ENCODE data around the gene FUBP3. TPM values are rescaled to one million over a fixed set of nuclear protein-coding genes. Genes with fewer than 3 reads are reported as not detected.

FUBP3 gene
- total and polyA plus RNA-seq, 8 donors, result 17.0 to 27.8 (median 23.6) TPM

GRCh38 chr9:130608554-130609134 lies 29.3 kb downstream of the FUBP3 start:
- Histone ChIP-seq H3K9me3 (no peaks in the 10 kb centered on the region), H3K27me3 (no peaks in the 10 kb centered on the region), H3K27ac (no peak overlapping the region), H3K4me1 (no peaks in the 10 kb centered on the region), H3K36me3 (peaks cover 0 to 9% (median 0%) of the 10 kb centered on the region in 3 donors), H3K4me3 (no peak overlapping the region)
- ATAC-seq, result no peak
- no peak for FAIRE-seq
- 53 to 57% methylated on average over 6 of the region's 6 CpGs for WGBS, 2 donors
- no peak for DNase-seq
- TF ChIP-seq, protein P1, sequence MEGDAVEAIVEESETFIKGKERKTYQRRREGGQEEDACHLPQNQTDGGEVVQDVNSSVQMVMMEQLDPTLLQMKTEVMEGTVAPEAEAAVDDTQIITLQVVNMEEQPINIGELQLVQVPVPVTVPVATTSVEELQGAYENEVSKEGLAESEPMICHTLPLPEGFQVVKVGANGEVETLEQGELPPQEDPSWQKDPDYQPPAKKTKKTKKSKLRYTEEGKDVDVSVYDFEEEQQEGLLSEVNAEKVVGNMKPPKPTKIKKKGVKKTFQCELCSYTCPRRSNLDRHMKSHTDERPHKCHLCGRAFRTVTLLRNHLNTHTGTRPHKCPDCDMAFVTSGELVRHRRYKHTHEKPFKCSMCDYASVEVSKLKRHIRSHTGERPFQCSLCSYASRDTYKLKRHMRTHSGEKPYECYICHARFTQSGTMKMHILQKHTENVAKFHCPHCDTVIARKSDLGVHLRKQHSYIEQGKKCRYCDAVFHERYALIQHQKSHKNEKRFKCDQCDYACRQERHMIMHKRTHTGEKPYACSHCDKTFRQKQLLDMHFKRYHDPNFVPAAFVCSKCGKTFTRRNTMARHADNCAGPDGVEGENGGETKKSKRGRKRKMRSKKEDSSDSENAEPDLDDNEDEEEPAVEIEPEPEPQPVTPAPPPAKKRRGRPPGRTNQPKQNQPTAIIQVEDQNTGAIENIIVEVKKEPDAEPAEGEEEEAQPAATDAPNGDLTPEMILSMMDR (IDR thresholded peaks at IDR 0.05), result no peak
- intact Hi-C loops (cut with DNase I), result no loop called here

DNA sequence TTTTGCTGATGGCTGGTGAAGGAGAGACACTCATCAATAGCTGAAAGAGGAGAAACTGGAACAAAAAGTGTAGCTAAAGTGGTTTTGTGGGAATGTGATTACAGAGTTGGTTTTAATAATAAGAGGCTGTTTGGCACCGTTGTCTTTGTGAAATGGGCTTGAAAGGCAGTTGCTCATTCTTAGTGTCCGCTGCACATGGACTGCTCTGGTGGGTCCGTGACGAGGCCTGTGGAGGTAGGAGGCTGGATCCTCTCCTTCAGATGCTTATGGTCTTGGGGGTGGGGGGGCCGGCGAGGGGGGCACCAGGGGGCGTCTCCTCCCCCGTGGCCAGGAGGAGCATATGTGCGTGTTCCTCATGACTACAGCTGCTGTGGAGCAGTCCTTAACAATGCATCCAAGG lies 29.8 kb downstream of the FUBP3 start:
- WGBS, 2 donors, result 79 to 84% methylated on average over 9 of the region's 9 CpGs
- H3K4me3 ChIP-seq, result no peak overlapping the region
- TF ChIP-seq, protein P1 (IDR thresholded peaks at IDR 0.05), result no peak
- H3K36me3 ChIP-seq, result peaks cover 0 to 9% (median 5%) of the 10 kb centered on the region in 3 donors
- intact Hi-C loops (cut with DNase I), result no loop called here
- no peaks in the 10 kb centered on the region for H3K27me3 ChIP-seq
- ATAC-seq (no peak), FAIRE-seq (no peak), DNase-seq (no peak)
- H3K4me1 ChIP-seq, result no peaks in the 10 kb centered on the region
- H3K27ac ChIP-seq, result no peak overlapping the region
- no peaks in the 10 kb centered on the region for H3K9me3 ChIP-seq

GRCh38 chr9:130610862-130611707 lies 31.7 kb downstream of the FUBP3 start:
- FAIRE-seq (no peak), DNase-seq (no peak), ATAC-seq (no peak)
- Histone ChIP-seq H3K4me1 (no peaks in the 10 kb centered on the region), H3K27ac (no peak overlapping the region), H3K9me3 (no peaks in the 10 kb centered on the region), H3K4me3 (no peak overlapping the region), H3K27me3 (no peaks in the 10 kb centered on the region), H3K36me3 (peaks cover 0 to 24% (median 10%) of the 10 kb centered on the region in 3 donors)
- TF ChIP-seq, protein P1 (IDR thresholded peaks at IDR 0.05), result no peak
- 77 to 79% methylated on average over 8 of the region's 8 CpGs for WGBS, 2 donors
- intact Hi-C loops (cut with DNase I), result no loop called here

GRCh38 chr9:130616451-130616850 lies 37.1 kb downstream of the FUBP3 start:
- H3K36me3 ChIP-seq, result peaks cover 0 to 69% (median 29%) of the 10 kb centered on the region in 3 donors
- intact Hi-C loops (cut with DNase I), result no loop called here
- no peak for DNase-seq
- no peak for ATAC-seq
- H3K27me3 ChIP-seq, result no peaks in the 10 kb centered on the region
- H3K9me3 ChIP-seq, result no peaks in the 10 kb centered on the region
- 82 to 84% methylated on average over 10 of the region's 10 CpGs for WGBS, 2 donors
- H3K4me1 ChIP-seq, result no peaks in the 10 kb centered on the region
- no peak overlapping the region for H3K4me3 ChIP-seq
- TF ChIP-seq, protein P1 (IDR thresholded peaks at IDR 0.05), result no peak
- no peak overlapping the region for H3K27ac ChIP-seq
- no peak for FAIRE-seq

- 76 to 78% methylated on average over 10 of the region's 10 CpGs for WGBS, 2 donors
- no peaks in the 10 kb centered on the region for H3K4me1 ChIP-seq
- peaks cover 0 to 82% (median 48%) of the 10 kb centered on the region in 3 donors for H3K36me3 ChIP-seq
- DNase-seq (no peak), ATAC-seq (no peak), FAIRE-seq (no peak)
- H3K9me3 ChIP-seq, result no peaks in the 10 kb centered on the region
- no peak overlapping the region for H3K27ac ChIP-seq
- intact Hi-C loops (cut with DNase I), result no loop called here
- TF ChIP-seq, protein P1 (IDR thresholded peaks at IDR 0.05), result no peak
- H3K27me3 ChIP-seq, result no peaks in the 10 kb centered on the region
- no peak overlapping the region for H3K4me3 ChIP-seq
Observed at GRCh38 chr9:130623466-130623865, 44.1 kb downstream of the FUBP3 start.

Measured in pancreas (tissue), 10 donors.